Measurements from ENCODE around the gene CLPSL2. TPM values are rescaled to one million over a fixed set of nuclear protein-coding genes. Genes with fewer than 3 reads are reported as not detected.

Gene CLPSL2
- polyA plus RNA-seq, 4 donors = 0.23 to 0.40 TPM; not detected in 2

GRCh38 chr6:35745509-35745908 lies 30.9 kb upstream of the CLPSL2 start:
- DNase-seq (ENCODE audit: low read depth in 4 of 4, low spot score in 3 of 4) = no peak

- DNase-seq (ENCODE audit: low read depth in 4 of 4, low spot score in 3 of 4) = no peak
These were observed 29.9 kb upstream of the CLPSL2 start for GRCh38 chr6:35746516-35746915.

GRCh38 chr6:35747877-35748276 lies 28.5 kb upstream of the CLPSL2 start:
- no peak for DNase-seq (ENCODE audit: low read depth in 4 of 4, low spot score in 3 of 4)

GRCh38 chr6:35750557-35750956 lies 25.8 kb upstream of the CLPSL2 start:
- DNase-seq (ENCODE audit: low read depth in 4 of 4, low spot score in 3 of 4) = no peak

- DNase-seq (ENCODE audit: low read depth in 4 of 4, low spot score in 3 of 4) = no peak
These were observed 24.8 kb upstream of the CLPSL2 start for GRCh38 chr6:35751594-35751993.

- no peak for DNase-seq (ENCODE audit: low read depth in 4 of 4, low spot score in 3 of 4)
These were observed 24.1 kb upstream of the CLPSL2 start for GRCh38 chr6:35752330-35752729.

- no peak for DNase-seq (ENCODE audit: low read depth in 4 of 4, low spot score in 3 of 4)
These were observed 21.7 kb upstream of the CLPSL2 start for GRCh38 chr6:35754452-35755277.

- no peak for DNase-seq (ENCODE audit: low read depth in 4 of 4, low spot score in 3 of 4)
These were observed 21.0 kb upstream of the CLPSL2 start for GRCh38 chr6:35755278-35755924.

- no peak for DNase-seq (ENCODE audit: low read depth in 4 of 4, low spot score in 3 of 4)
These were observed 18.8 kb upstream of the CLPSL2 start for GRCh38 chr6:35757456-35758123.

GRCh38 chr6:35759426-35759825 lies 17.0 kb upstream of the CLPSL2 start:
- DNase-seq (ENCODE audit: low read depth in 4 of 4, low spot score in 3 of 4) = no peak

- no peak for DNase-seq (ENCODE audit: low read depth in 4 of 4, low spot score in 3 of 4)
These were observed 10.7 kb upstream of the CLPSL2 start for GRCh38 chr6:35765739-35766138.

GRCh38 chr6:35769211-35769610 lies 7.2 kb upstream of the CLPSL2 start:
- DNase-seq (ENCODE audit: low read depth in 4 of 4, low spot score in 3 of 4) = no peak

GRCh38 chr6:35771343-35771627 lies 5.1 kb upstream of the CLPSL2 start:
- DNase-seq (ENCODE audit: low read depth in 4 of 4, low spot score in 3 of 4) = no peak

- no peak for DNase-seq (ENCODE audit: low read depth in 4 of 4, low spot score in 3 of 4)
These were observed 2.1 kb upstream of the CLPSL2 start for GRCh38 chr6:35774116-35774794.

GRCh38 chr6:35775031-35775430 lies 1.4 kb upstream of the CLPSL2 start:
- DNase-seq (ENCODE audit: low read depth in 4 of 4, low spot score in 3 of 4) = no peak

- no peak for DNase-seq (ENCODE audit: low read depth in 4 of 4, low spot score in 3 of 4)
These were observed 1.1 kb downstream of the CLPSL2 start for GRCh38 chr6:35777356-35778102.

GRCh38 chr6:35778437-35778836 lies 2.0 kb downstream of the CLPSL2 start:
- no peak for DNase-seq (ENCODE audit: low read depth in 4 of 4, low spot score in 3 of 4)

- no peak for DNase-seq (ENCODE audit: low read depth in 4 of 4, low spot score in 3 of 4)
These were observed 4.3 kb downstream of the CLPSL2 start, which contains the start of gene CLPSL1 for GRCh38 chr6:35780719-35781118. Gene CLPSL1 (plus strand): TSS chr6:35781019. CDS start chr6:35781111, 92 bp downstream.

- DNase-seq (ENCODE audit: low read depth in 4 of 4, low spot score in 3 of 4) = no peak
These were observed 4.9 kb downstream of the CLPSL2 start for GRCh38 chr6:35781290-35781689.

GRCh38 chr6:35782424-35782823 lies 6.0 kb downstream of the CLPSL2 start:
- no peak for DNase-seq (ENCODE audit: low read depth in 4 of 4, low spot score in 3 of 4)

Measured in right renal pelvis (tissue), 4 donors.